ENCODE results near the gene PSAT1. TPM values are rescaled to one million over a fixed set of nuclear protein-coding genes. Genes with fewer than 3 reads are reported as not detected.

PSAT1 gene
- total and polyA plus RNA-seq, 2 of the 13 experiments (the other 11 are each of a cell fraction or from before 2014, with no cell fraction given), result 135 to 229 TPM

- TF ChIP-seq, protein P1, sequence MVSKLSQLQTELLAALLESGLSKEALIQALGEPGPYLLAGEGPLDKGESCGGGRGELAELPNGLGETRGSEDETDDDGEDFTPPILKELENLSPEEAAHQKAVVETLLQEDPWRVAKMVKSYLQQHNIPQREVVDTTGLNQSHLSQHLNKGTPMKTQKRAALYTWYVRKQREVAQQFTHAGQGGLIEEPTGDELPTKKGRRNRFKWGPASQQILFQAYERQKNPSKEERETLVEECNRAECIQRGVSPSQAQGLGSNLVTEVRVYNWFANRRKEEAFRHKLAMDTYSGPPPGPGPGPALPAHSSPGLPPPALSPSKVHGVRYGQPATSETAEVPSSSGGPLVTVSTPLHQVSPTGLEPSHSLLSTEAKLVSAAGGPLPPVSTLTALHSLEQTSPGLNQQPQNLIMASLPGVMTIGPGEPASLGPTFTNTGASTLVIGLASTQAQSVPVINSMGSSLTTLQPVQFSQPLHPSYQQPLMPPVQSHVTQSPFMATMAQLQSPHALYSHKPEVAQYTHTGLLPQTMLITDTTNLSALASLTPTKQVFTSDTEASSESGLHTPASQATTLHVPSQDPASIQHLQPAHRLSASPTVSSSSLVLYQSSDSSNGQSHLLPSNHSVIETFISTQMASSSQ (IDR thresholded peaks at IDR 0.05; ENCODE audit: low read depth), result no peak
- TF ChIP-seq, protein P1 (CRISPR knock-in tag; IDR thresholded peaks at IDR 0.05; ENCODE audit: borderline replicate concordance), result 0 out of 2 replicates have a peak, but pooled peaks have one; percentile 5
- TF ChIP-seq HNRNPL (IDR thresholded peaks at IDR 0.05; ENCODE audit: low read depth, low read length) (peak; percentile 30), ZBTB7B (CRISPR knock-in tag; IDR thresholded peaks at IDR 0.05) (no peak), ZMYM3 (CRISPR knock-in tag; IDR thresholded peaks at IDR 0.05) (no peak), ZNF563 (CRISPR knock-in tag; IDR thresholded peaks at IDR 0.05) (peak; percentile 85; the same call in 1 of the 2 replicates), HNF4G (IDR thresholded peaks at IDR 0.05; ENCODE audit: borderline replicate concordance, low read depth, low read length) (peak; percentile 53; the same call in 1 of the 2 replicates), HNF4G (CRISPR knock-in tag; IDR thresholded peaks at IDR 0.05; ENCODE audit: borderline replicate concordance, low read depth) (no peak), MED8 (CRISPR knock-in tag; IDR thresholded peaks at IDR 0.05; ENCODE audit: insufficient replicate concordance) (no peak), DDIT3 (CRISPR knock-in tag; IDR thresholded peaks at IDR 0.05) (no peak), ZNF235 (CRISPR knock-in tag; IDR thresholded peaks at IDR 0.05; ENCODE audit: borderline replicate concordance) (0 out of 2 replicates have a peak, but pooled peaks have one; percentile 57), ZNF260 (CRISPR knock-in tag; IDR thresholded peaks at IDR 0.05; ENCODE audit: borderline replicate concordance, low read depth) (0 out of 2 replicates have a peak, but pooled peaks have one; percentile 48), SMAD9 (CRISPR knock-in tag; IDR thresholded peaks at IDR 0.05) (no peak), ZNF747 (CRISPR knock-in tag; IDR thresholded peaks at IDR 0.05; ENCODE audit: borderline replicate concordance) (no peak), ZNF460 (CRISPR knock-in tag; IDR thresholded peaks at IDR 0.05; ENCODE audit: borderline replicate concordance) (no peak), ZNF281 (CRISPR knock-in tag; IDR thresholded peaks at IDR 0.05; ENCODE audit: borderline replicate concordance) (peak; percentile 62; the same call in 1 of the 2 replicates), SP2 (CRISPR knock-in tag; IDR thresholded peaks at IDR 0.05) (peak; percentile 88), ZNF577 (CRISPR knock-in tag; IDR thresholded peaks at IDR 0.05; ENCODE audit: borderline replicate concordance, low read depth) (no peak), SALL2 (CRISPR knock-in tag; IDR thresholded peaks at IDR 0.05) (peak; percentile 87; the same call in 1 of the 2 replicates), ZEB1 (IDR thresholded peaks at IDR 0.05; ENCODE audit: insufficient replicate concordance, low read depth) (no peak), CENPX (CRISPR knock-in tag; IDR thresholded peaks at IDR 0.05) (no peak), RXRA (CRISPR knock-in tag; IDR thresholded peaks at IDR 0.05) (peak; percentile 47; the same call in 1 of the 2 replicates)
These were observed at the start of gene PSAT1 (continued) for GRCh38 chr9:78296893-78297671.

Data from HepG2 (cell line).